Vagina (tissue), 2 donors: ENCODE data around the gene OLR1.

ENCODE experiments used
- CTCF ChIP-seq, 3 experiments: fragments of 450-650 bp in 2 of 3; fragments of 200-600 bp in 1 of 3; sonication (generic) in 1 of 3; IDR thresholded peaks; one replicate each; pipeline ENCODE4 v1.5.1; 2017 to 2019; ENCODE audit warnings: antibody characterized with exemption in 3 of 3, mild to moderate bottlenecking in 2 of 3, moderate library complexity in 2 of 3
- POLR2A ChIP-seq, 2 donors: fragments of 450-650 bp; IDR thresholded peaks; one replicate each; pipeline ENCODE4 v1.6.1; 2017; ENCODE audit warnings: antibody characterized with exemption in 2 of 2, mild to moderate bottlenecking in 2 of 2, moderate library complexity in 2 of 2

GRCh38 chr12:10160617-10161385 lies 11.1 kb downstream of the OLR1 start:
- no peak for TF ChIP-seq CTCF (IDR thresholded peaks at IDR 0.05)
- no peak for TF ChIP-seq POLR2A (IDR thresholded peaks at IDR 0.05)
